GM15510 (cell line): ENCODE data around the gene MSI2.

ENCODE experiments used
- POLR2A ChIP-seq: IDR thresholded peaks from 3 replicates; pipeline ENCODE4 v1.6.1; 2011; ENCODE audit warnings: borderline replicate concordance; ENCODE audit not compliant: insufficient read length; ENCODE audit errors: extremely low read depth

The MSI2 gene

DNA sequence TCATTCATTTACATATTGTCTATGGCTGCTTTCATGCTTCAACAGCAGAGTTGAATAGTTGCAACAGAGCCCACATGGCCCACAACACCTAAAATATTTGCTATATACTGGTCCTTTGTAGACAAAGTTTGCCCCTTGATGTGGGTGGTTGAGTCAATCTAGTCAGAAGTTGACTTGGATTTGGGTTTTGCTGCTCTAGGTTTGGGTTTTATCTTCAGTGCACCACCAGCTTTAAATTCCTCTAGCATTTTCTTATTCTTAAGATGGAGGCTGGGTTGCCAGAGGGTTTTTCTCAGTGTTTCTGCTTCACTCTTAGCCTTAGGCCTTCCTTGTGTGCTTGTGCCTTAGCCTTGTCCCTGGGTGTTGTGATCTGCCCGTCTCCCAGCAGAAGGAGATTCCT lies 437.7 kb downstream of the MSI2 start:
- TF ChIP-seq POLR2A = no peak

DNA sequence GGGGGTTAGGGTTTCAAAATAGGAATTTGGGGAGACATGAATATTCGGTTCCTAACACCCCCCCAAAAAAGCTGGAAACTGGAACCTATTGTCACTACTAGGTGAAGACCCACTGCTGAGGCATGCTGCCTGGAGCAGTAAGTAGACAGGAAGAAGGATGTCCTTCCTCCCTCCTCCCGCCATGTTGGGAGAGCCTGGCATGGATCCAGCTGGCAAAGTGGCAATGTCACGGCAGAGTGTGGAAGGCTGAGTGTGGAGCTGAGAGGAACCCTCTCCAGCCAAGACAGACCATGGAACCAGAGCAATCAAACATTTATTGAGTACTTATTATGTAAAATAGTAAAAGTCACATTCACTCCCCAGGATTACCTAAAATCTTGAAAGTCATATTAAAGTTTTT lies 439.7 kb downstream of the MSI2 start:
- TF ChIP-seq POLR2A = no peak

DNA sequence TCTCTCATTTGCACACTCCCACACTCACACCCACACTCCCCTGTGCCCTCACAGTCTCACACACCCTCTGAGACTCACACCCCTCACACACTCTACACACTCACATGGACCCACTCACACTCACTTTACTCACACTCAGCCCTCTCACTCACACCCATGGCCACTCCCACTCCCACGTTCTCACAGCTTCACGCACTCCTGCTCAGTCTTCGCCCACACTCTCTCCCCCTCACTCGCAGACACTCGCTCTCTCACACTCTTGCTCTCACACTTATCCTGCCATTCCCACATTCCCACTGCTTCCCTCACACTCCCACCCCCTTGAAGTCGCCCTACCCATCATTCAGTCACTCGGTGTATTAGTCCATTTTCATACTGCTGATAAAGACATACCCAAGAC lies 440.9 kb downstream of the MSI2 start:
- no peak for TF ChIP-seq POLR2A

DNA sequence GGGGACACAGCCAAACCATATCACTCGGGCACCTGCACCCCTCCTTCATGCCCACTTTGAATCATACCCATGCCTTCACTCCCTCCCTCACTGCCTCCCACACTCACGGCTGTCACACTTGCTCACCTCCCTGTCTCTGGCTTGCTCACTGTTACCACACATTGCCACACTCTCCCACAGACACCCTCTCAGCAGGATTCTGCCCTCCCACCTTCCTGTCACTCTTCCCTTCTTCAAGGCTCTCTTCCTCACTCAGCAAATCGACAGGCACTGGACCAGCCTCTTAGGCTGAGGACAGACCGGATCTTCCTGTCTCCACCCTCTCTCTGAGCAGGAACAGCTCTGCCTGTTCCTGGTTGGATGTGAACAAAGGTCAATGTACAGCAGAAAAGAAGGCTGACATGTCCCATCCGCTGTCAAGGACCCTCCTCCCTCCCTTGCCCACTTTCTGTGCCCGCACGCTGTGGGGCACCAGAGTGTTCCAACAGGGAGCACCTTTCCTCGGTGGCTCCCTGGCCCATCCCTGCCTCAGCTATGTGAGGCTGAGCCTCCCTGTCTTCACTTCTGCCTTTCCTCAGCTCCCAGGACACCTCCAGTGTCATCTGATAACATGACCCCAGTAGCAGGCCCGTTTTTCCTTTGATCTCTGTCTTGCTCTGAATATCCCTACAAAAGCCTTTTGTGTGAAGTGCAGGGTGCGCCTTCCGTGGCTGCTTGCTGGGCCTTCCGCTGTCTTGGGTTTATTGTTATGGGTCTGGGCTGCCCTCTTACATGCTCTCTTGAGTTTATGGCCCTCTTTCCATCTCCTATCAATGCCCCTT lies 441.8 kb downstream of the MSI2 start:
- no peak for TF ChIP-seq POLR2A

DNA sequence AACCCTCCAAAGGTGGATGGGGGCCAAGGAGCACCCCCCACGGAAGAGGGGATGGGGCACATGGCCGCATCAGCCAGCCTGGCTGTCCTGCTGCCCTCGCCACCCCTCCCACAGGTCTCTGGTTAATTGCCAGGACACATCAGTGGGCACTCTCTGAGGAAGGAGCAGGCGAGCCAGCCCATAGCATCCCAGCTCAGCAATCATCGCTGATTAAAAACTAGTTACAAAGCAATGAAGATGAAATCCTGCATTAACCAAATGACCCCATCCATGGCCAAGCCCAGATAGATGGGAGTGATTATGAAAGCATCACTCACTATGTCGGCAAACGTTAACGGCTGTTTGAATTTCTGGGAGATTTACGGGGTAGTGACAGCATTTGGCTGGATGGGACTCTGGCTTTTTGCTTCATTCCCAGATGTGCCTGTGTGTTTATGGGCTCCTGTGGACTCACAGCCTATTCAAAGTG lies 443.5 kb downstream of the MSI2 start:
- no peak for TF ChIP-seq POLR2A

DNA sequence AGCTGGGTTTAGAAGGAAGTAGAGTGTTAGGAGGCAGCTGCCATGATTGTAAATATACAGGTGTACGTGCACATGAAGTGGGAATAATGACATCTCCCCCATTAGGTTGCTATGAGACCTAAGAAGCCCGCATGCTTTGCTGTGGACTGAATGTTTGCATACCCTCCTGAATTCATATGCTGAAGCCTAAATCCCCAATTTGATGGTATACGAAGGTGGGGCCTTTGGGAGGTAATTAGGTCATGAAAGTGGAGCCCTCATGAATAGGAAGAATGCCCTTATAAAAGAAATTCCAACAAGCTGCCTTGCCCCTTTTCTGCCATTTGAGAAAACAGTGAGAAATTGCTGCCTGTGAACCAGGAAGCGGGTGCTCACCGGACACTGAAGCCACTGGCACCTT lies 444.8 kb downstream of the MSI2 start:
- TF ChIP-seq POLR2A = no peak

DNA sequence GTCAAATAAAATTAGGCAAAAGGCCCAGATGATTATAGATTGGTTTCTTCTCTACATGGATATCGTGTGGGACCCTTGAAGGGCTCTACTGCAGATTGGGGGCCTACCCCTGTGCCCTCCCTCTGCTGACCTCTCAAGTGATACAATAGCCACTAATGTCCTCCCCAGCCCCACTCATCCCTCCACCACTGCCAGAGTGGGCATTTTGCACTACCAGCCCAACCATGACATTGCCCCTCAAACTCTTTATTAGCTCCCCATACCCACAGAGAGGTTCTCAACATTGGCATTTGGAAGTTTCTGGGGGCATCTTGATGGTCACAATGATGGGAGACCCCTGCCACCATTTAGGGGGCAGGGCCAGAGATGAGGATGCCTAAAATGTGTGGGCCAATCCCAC lies 446.9 kb downstream of the MSI2 start:
- TF ChIP-seq POLR2A = no peak

DNA sequence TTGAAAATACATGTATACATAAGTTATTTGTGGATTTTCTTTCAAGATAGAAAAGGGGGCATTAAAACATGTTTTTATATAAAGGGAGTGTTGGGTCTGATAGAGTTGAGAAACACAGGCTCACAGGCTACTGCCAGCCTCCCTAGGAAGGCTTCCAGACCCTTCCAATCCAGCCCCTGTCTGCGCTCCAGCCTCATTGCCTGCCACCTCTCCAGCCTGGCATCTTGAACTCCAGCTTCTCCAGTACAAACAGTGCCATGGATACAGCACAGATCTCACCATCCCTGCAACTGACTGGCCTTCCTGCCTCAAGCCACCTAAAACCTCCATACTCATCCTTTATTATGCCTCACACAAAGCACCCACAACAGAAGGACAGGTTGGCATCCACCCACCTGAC lies 448.1 kb downstream of the MSI2 start:
- no peak for TF ChIP-seq POLR2A

DNA sequence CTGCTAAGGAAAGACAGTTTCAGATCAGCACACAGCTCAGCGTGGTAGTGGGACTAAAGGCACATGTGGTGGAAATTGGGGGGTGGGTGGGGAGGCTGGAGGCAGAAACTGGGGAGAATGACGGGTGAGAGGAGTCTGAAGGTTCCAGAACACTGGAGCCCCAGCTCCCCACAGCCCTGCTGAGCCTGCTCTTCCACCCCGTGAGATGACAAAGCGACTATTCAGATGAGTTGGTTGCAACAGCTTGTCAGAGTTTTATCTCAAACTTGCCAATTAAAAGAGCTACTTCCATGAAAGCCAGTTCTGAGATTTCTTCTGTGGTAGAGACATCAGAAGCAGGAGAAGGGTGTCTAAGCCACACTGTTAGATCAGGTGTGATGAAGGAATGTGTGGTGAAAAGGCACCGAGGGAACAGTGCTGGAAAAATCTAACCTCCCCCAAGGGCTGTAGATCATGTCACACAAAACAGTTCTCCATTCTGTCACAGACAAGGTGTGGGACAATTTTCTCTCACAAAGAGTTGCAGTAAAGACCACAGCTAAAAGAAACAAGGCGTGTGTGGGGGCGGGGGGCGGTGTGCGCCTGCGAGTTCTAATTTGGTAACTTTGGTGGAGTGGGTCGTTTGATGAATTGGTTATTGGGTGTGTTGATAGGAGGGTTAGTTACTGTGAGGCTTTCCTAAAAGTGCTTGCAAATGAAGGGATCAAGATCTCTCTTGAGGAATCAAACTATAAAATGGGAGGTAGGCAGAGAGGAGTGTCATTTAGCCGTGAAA lies 449.8 kb downstream of the MSI2 start:
- TF ChIP-seq POLR2A = no peak

DNA sequence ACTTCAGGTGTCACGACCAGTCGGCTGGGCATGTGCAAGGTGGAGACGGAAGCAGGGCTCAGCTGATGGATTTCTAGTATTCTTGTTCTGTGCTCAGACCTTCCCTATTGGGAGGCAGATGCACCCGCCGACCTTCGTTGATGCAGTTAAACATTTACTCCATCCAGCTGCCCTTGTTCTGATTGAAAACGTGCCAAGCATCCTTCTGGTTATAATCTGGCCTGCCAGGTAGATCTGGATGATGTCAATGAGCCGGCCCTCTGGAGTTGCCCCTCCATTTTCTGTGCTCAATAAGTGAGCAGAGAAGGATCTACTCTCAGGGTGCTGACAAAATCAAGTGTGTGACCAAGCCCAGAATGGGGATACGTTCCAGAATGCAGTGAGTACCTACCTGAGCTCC lies 450.4 kb downstream of the MSI2 start:
- TF ChIP-seq POLR2A = no peak

DNA sequence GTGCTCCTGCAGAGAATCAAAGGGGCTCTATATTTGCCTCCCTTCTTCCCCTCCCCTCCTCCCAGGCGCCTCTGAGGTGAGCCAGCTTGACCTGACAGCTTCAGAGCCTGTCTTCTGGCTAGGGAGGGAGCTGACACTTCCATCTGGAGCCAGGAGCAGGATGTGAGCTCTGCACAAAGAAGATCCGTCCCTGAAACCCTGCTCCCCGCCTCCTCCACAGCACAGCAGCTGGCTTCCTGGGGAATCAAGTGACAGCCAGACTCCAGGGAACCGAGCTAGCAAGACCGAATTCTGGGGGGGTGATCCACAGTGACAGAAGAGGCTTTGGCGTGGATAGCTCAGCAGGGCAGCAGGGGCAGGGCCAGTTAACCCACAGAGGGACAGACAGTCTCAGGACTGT lies 451.6 kb downstream of the MSI2 start:
- no peak for TF ChIP-seq POLR2A

DNA sequence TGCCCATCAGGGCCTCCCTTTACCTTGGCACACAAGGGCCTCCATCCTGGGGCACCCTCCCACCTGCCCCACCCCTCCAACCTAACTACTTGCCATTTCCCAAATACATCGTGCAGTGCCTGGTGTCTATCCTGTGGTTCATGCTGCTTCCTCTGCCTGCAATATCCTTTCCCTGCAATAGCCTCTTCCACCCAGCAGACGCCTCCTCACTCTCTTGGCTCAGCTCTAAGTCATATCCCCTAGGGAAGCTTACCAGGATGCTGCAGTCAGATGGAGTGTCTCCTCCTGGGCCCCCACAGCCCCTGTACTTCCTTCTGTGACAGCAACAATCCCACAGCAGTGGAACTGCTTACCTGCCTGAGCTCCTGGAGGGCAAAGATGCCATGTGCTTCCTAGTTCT lies 452.1 kb downstream of the MSI2 start:
- no peak for TF ChIP-seq POLR2A

DNA sequence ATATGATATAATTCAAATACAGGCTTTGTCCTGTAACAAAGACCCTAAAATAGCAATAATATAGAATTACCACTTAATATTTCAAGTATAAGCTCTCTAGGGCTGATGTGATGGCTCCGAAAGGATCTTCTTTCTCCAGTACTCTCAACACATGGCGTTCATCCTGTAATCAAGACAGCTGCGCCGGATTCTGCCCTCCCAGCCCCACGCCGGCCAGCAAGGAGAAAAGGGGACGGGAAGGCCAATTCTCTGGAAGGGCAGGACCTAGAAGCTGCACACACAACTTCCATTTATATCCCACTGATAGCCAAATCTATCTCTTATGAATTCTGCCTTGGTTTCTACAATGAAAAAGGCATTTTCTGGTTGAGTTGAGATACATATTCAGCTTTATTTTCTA lies 456.8 kb downstream of the MSI2 start:
- TF ChIP-seq POLR2A = no peak

DNA sequence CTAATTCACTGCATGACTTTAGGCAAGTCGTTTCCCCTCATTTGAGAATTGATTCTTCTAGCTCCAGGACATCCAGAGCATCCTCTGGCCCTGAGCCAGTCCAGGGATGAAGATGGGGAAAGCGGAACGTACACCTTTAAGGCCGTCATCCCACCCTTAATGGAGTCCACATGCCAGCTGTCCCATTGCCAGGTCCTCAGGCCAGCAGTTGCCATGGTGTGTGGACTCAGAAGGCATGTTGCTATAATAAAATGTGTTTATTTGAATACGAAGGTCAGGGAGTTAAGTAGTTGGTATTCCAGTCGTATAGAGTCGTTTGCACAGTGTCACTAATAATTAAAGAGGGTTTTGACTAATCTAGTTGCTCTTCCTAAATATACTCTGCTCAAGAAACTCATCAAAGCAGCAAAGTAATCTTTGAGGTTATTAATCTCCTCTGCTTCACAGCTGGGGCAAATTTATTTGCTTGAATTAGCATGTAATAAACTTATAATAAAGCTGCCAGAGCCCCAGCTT lies 458.4 kb downstream of the MSI2 start:
- TF ChIP-seq POLR2A = no peak

DNA sequence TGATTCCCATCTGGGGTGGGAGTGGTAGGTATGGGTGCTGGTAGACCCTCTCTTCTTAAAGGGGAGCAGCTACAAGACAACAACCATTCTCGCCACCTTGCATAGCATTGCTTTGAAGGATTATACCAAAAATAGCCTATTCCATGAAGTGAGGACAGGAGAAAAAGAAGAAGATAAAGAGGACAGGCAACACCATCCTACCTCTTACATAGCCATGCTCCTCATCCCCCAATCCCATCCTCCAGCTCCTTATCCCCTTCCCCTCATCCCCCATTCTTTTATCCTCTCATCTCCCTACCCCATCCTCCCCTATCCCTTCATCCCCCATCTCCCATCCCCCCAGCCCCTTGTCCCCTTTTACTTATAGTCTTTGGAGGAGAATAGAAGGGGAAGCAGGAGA lies 459.7 kb downstream of the MSI2 start:
- no peak for TF ChIP-seq POLR2A

DNA sequence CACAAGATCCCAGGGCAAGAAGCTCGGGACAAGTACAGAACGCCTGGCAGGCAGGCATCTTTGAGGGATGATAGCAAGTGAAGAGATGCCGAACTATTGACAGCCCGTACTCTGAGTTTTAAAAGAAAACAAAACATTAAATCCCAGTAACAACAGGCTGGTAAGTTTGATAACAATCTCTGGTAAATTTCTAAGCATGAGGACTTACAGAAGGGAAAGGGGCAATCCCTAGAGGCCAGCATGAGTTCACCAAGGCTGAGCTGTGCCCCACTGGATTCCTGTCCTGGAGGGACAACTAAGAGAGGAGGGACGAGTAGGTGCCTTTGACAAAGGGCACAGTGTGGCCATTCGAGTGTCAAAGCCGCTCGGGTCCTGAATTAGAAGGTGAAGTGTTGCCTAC lies 462.6 kb downstream of the MSI2 start:
- TF ChIP-seq POLR2A = no peak
